ENCODE data around the gene CLDN2.
"Not testable (repeated sequence)": the region's sequence is repeated elsewhere in the genome, so short reads cannot be mapped to it uniquely, and the experiment has no call there.

Gene CLDN2

DNA sequence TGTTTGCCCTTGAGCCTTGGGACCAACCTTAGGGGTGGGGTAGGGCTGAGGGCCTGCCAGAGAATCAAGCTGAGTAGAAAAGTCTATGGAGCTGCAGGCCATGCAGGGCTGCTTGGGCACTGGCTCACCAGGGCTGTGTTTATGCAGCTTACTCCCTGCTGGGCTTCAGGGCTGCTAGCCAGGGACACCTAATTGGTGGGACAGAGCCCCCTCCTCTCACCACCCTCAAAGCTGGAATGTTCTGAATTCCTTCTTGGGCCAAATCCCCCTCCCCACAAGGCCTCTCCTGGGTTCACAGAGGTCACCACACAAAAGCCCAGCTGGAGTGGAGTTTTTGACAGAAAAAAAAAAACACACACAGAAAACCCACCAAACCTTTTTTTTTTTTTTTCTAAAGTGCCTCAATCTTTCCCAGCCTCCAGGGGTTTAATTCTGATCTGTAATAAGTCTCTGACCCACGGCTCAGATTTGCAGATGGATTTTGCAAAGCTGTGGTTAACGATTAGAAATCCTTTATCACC, at the start of gene CLDN2:
Gene CLDN2 (plus strand): TSS at position 471 of the 521 bp plus-strand sequence. CDS start 7,827 bp downstream, outside the sequence.
- DNase-seq (ENCODE audit: low read depth in 2 of 2), result no peak

DNA sequence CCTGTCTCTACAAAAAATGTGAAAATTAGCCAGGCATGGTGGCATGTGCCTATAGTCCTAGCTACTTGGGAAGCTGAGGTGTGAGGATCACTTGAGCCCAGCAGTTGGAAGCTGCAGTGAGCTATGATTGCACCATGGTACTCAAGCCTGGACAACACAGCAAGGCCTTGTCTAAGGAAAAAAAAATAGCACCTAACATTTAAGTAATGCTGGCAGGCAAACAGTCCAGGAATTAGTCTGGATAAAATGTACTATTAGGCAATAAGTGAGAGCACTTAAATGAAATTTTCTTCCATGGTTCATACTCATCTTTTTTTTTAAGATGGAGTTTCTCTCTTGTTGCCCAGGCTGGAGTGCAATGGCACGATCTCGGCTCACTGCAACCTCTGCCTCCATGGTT, 47.4 kb upstream of the CLDN2 start:
- not testable (repeated sequence) for DNase-seq (ENCODE audit: low read depth in 2 of 2)

GRCh38 chrX:106874075-106874474, 46.1 kb upstream of the CLDN2 start:
- DNase-seq (ENCODE audit: low read depth in 2 of 2), result no peak

GRCh38 chrX:106875151-106875550, 45.1 kb upstream of the CLDN2 start:
- DNase-seq (ENCODE audit: low read depth in 2 of 2), result no peak

DNA sequence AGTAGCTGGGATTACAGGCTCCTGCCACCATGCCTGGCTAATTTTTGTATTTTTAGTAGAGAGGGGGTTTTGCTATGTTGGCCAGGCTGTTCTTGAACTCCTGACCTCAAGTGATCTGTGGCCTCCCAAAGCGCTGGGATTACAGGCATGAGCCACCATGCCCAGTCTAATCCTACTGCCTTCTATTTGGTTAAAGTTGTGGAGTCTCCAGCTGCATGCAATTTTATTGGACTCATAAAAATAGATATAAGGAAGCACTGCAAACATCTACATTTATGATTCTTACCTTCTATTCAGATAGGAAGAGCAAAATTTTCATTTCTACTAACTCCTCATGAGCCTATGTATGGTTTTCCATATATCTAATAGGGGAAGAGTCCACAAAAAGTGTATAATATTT, 30.7 kb upstream of the CLDN2 start:
- no peak for DNase-seq (ENCODE audit: low read depth in 2 of 2)

GRCh38 chrX:106891762-106892460, 28.3 kb upstream of the CLDN2 start:
- no peak for DNase-seq (ENCODE audit: low read depth in 2 of 2)

GRCh38 chrX:106894392-106894909, 25.8 kb upstream of the CLDN2 start:
- DNase-seq (ENCODE audit: low read depth in 2 of 2), result peak; percentile 2 to 21

DNA sequence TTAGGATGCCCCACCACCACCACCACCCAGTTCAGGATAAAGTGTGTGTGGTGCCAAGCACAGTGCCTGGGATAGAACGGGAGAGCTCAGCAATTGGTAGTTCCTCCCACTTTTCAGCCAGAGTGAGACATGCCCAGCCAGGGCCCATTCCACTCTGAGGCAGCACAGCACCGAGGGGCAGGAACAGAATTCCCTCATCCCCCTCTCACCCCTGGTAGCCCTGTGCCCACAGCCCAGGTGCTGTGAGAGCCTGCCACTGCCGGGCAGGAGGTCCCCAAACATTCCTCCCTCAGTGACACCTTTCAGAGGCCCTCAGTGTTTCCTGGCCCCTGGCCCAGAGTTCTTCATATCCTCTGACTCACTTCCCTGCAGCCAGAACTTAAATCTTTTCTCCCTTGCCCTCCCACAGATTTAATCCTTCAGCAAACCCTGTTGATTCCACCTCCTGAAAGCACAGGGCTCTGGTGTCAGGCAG, 25.2 kb upstream of the CLDN2 start:
- DNase-seq (ENCODE audit: low read depth in 2 of 2), result no peak

- DNase-seq (ENCODE audit: low read depth in 2 of 2), result no peak
Measured at GRCh38 chrX:106897259-106897658, 22.9 kb upstream of the CLDN2 start.

- DNase-seq (ENCODE audit: low read depth in 2 of 2), result no peak
Measured at GRCh38 chrX:106898462-106898861, 21.7 kb upstream of the CLDN2 start.

DNA sequence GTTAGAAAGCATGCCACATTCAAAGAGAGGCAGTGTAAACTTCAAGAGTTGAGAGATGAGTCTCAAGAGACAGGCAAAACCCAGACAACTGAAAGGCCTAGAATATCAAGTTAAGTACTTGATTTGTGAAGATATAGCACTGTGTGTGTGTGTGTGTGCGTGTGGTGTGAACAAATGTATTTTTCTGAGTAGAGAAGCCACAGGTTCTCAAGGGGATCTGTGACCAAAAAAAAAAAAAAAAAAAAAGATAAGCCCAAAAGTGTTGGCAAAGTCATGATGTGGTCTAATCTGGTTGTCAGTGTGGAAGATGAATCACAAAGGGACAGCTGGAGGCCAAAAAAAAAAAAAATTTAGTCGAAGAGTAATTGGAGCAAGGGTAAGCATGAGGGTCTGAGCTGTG, 20.9 kb upstream of the CLDN2 start:
- DNase-seq (ENCODE audit: low read depth in 2 of 2), result no peak

GRCh38 chrX:106899841-106900240, 20.4 kb upstream of the CLDN2 start:
- DNase-seq (ENCODE audit: low read depth in 2 of 2), result no peak

DNA sequence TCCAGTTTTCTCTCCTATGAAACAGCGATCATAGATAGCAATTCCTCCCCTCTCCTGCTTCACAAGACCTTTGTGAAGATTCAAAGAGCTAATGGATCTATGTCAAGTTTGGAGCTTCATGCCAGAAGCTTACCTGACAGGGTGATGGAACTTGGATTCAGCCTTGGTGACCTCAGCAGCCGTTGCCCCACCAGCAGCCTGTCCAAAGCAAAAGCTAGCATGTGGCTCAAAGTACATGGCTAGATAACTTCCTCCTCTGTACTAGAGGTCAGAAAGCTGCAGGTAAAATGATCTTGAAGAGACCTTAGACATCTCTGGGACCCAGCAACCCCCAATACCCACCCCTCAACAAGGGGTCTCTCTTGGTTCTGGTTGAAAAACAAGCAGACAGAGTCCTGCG, 18.9 kb upstream of the CLDN2 start:
- no peak for DNase-seq (ENCODE audit: low read depth in 2 of 2)

DNA sequence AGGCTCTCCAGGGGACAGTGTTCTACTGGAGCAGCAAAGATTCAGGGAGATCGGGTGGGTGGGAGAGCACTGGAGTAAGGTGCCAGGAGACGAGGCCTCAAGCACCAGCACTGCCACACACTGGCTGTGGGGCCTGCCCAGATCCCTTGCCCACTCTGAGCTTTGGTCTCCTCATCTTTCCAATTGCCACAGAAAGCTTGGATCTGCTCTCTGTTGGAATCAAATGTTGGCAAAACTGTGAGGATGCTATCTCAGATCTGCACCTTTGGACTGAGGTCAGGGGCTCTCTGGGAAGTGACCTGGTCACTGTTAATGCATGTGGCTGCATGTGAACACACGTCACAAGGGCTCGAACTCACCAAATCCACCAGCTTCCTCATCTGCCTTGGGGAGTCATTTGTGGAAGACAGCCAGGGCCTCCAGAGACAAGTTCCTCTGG, 18.4 kb upstream of the CLDN2 start:
- DNase-seq (ENCODE audit: low read depth in 2 of 2), result no peak

DNA sequence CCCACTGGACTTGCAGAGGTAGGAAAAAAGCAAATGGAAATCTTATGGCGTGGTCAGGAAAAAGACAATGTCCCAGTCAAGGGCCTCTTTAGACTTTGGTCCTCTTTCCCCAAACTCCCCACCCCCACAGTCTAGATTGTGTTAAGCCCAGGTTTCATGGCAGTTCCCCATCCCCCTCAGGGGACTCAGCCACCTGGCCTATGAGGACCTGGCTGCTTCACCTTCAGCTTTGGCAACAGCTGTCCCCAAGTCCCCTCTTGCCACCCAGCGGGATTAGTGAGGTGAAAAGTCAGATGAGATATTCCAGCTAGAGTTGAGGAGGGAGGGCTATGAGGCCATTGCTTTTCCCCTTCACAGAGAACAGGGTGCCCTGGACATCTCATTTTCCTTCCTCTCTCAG, 17.5 kb upstream of the CLDN2 start:
- DNase-seq (ENCODE audit: low read depth in 2 of 2), result no peak

DNA sequence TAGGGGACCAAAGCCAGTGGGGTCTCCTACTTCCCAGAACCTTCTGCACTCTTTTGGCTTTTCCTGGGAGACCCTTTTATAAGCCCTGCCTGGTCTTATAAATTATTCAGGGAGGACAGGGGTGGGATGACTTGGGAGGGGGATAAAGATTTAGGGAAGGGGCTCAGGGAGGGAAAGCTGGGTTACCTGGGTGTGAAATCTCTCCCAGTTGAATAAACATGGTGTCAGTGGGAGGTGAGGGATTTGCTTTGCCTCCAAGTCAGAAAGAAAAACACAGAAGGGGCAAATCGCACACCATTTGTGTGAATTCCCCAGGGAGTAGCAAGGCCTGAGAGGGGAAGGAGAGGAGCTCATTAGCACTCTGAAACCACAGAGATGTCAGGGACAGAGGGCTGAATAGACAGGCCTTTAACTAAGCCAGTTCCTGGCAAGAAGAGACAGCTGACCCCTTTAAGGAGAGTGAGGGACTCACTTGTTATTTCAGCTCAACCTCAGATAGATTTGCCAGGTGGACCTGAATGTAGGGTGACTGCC, 16.8 kb upstream of the CLDN2 start, which contains the start of gene RIPPLY1:
Gene RIPPLY1 (minus strand): TSS at position 51 of the 534 bp plus-strand sequence. CDS start 54 bp downstream, outside the sequence.
- DNase-seq (ENCODE audit: low read depth in 2 of 2), result no peak

DNA sequence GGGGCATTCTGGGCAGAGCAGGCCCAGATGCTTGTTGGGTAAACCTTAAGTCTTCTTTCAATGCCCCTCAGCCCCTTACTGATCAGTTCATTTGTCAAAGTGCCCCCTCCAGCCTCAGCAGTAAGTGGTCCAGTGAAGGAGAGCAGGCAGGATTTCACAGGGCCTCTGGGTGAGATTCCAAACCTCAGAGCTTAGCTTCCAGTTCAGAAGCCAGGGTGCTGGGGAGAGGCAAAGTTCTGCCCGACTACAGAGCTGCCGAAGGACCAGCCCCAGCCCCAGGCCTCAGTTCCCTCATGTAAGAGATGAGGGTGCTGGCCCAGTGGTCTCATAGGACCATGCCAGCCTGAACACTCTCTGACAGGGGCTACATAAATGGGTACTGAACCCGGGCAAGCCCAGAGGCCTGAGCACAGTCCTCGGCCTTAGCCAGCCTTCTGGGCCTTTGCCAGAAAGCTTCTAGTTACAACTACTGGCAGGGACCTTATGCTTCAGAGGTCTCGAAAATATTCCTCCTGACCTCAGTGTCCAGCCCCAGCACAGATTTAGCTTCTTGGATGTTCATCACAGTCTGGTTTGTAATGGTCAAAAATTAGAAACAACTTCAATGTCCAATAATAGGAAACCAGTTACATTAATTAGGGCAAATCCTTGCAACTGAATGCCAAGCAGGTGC, 16.2 kb upstream of the CLDN2 start:
- no peak for DNase-seq (ENCODE audit: low read depth in 2 of 2)

GRCh38 chrX:106905064-106905708, 15.0 kb upstream of the CLDN2 start:
- no peak for DNase-seq (ENCODE audit: low read depth in 2 of 2)

DNA sequence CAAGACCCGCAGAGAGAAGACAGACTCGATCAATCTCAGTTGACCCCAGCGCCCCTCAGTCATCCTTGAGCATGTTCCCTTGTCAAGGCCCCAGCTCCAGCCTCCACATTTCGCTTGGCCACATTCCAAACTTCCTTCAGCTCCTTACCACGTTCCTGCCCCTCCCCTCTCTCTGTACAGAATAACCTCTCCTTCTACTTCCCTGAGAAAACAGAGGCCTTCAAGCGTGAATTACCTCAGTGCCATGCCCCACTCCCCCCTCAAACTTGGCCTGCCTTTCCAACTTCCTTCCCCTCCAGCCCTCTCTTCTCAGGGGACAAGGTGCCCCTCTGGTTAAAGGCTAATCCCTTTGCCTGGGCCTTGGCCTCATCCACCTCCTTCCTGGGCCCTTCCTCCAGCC, 13.8 kb upstream of the CLDN2 start:
- DNase-seq (ENCODE audit: low read depth in 2 of 2), result no peak

- DNase-seq (ENCODE audit: low read depth in 2 of 2), result no peak
Measured at GRCh38 chrX:106912864-106913263, 7.3 kb upstream of the CLDN2 start.

DNA sequence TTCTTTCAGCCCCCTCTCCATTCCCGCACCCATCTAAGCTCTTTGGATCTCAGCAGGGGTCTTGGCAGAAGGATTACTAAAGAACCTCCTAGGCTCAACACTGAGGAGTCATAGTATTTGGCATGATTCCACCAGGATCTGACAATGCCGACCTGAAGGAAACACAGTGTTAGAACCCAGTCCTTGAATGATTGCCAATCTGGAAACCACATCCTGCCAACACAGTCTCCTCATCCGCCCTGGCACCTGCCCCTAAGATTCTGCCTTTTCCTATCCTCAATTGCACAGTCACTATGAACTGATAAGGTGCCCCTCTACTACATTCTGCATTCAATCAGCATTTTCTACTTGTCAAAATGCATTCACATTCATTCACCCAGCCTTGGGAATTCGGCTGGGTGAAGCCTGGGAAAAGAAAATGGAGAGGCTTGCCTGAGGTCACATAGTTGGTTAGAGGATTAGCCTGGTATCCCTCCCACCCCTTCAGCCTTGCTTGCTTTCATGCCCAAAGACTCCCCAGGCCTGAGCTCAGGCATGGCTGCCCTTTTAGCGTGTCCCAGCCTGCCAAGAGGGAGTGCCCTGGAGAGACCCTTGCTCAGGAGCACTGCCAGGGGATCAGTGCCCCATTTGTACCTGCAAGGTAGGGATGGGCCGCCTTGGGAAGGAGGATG, 2.2 kb upstream of the CLDN2 start:
- DNase-seq (ENCODE audit: low read depth in 2 of 2), result no peak
